LNCaP clone FGC (cell line): ENCODE measurements around the gene CR1.
"Not testable (repeated sequence)": the region's sequence is repeated elsewhere in the genome, so short reads cannot be mapped to it uniquely, and the experiment has no call there.

Experiments used
- DNase-seq: peaks from one replicate; pipeline ENCODE4 v3.0.0-alpha.2; 2011; ENCODE audit warnings: low read depth
- H3K4me3 ChIP-seq: 2 replicates; pipeline ENCODE4 v1.5.1; 2011; ENCODE audit warnings: mild to moderate bottlenecking, low read depth, low read length, control low read depth
- TF ChIP-seq, protein P1 (sequence below): IDR thresholded peaks from 2 replicates; pipeline ENCODE4 v1.5.1; 2012; ENCODE audit warnings: mild to moderate bottlenecking; ENCODE audit not compliant: control insufficient read depth, insufficient read depth; ENCODE audit errors: extremely low read depth

The CR1 gene

DNA sequence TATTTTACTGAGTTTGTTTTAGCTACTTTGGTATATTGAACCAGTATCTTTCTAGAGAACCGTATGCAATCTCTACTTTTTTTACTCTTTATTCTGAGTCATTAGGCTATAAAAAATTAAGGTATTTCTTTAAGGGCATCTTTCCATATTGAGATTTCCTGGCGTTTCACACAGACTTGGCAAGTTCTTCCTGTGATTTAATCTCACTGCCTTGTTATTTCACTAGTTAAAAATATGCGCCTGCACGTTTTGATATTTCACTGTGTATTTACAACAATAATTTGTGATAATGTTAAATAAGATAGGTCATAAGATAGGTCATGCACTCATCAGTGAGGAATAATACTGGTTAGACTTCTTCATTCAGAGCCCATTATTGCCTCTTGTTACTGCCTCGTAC lies 132.8 kb downstream of the CR1 start:
- TF ChIP-seq, protein P1, sequence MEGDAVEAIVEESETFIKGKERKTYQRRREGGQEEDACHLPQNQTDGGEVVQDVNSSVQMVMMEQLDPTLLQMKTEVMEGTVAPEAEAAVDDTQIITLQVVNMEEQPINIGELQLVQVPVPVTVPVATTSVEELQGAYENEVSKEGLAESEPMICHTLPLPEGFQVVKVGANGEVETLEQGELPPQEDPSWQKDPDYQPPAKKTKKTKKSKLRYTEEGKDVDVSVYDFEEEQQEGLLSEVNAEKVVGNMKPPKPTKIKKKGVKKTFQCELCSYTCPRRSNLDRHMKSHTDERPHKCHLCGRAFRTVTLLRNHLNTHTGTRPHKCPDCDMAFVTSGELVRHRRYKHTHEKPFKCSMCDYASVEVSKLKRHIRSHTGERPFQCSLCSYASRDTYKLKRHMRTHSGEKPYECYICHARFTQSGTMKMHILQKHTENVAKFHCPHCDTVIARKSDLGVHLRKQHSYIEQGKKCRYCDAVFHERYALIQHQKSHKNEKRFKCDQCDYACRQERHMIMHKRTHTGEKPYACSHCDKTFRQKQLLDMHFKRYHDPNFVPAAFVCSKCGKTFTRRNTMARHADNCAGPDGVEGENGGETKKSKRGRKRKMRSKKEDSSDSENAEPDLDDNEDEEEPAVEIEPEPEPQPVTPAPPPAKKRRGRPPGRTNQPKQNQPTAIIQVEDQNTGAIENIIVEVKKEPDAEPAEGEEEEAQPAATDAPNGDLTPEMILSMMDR: no peak
- H3K4me3 ChIP-seq: no peak overlapping the region
- peak; percentile 55 for DNase-seq

DNA sequence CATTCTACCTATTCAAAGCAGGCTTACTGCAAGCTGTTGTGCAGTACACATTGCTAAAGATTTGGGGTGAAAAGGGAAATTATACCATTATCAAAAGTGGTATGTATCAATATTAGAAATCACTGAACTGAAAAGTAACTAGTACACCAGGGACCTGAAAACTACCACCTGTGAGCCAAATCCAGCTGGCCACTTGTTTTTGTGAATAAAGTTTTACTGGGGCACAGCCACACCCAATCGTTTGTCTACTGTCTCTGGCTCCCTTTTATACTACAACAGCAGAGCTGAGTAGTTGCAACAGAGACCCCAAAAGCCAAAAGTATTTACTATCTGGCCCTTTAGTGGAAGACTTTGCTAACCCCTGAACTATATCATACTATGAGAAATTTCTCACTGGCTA lies 135.2 kb downstream of the CR1 start:
- TF ChIP-seq, protein P1: no peak
- no peak overlapping the region for H3K4me3 ChIP-seq
- no peak for DNase-seq

DNA sequence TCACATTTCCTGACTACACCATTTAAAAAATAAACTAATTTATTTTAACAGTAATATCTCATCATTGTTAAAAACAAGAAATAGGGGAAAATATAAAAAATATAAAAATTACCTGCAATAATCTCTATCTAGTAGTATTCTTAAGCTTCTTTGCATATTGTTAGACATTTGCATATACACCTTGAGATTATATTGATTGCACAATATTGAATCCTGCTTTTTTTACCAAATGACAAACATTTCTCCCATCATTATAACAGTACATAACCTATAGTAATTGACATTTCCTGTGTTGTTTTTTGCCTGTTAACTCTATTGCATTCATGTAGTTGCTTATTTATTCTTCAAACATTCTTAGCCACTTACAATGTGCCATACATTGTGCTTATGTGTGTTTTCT lies 137.3 kb downstream of the CR1 start:
- no peak for DNase-seq
- TF ChIP-seq, protein P1: no peak
- no peak overlapping the region for H3K4me3 ChIP-seq

DNA sequence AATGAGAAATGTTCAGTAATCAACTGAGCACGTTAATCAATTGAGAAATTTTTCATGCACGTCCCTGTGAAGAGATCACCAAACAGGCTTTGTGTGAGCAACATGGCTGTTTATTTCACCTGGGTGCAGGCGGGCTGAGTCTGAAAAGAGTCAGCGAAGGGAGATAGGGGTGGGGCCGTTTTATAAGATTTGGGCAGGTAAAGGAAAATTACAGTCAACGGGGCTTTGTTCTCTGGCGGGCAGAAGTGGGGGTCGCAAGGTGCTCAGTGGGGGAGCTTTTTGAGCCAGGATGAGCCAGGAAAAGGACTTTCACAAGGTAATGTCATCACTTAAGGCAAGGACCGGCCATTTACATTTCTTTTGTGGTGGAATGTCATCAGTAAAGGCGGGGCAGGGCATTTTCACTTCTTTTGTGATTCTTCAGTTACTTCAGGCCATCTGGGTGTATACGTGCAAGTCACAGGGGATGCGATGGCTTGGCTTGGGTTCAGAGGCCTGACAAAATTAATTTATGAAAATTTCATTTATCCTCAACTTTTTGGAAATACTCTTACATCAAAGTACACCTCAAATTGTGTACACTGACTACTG lies 137.8 kb downstream of the CR1 start:
- not testable (repeated sequence) for DNase-seq, H3K4me3 ChIP-seq

DNA sequence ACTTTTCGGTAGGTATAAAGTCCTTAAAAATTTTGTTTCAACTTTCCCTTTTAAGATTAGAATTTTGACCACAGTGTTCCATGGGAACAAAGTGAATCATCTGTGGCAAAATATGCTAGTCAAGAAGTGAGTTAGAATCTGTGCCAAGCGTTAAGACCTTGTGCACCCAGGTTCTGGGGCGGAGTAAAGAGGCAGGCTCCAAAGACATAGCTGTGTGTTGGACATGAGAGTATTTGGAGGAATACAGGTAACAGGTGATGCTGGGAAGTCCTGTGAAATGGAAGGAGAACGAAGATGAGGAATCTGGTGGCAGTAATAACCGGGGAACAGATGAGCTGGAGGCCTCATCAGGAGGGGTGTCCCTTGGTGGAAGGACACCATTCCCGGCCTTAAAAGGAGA lies 138.3 kb downstream of the CR1 start:
- DNase-seq, H3K4me3 ChIP-seq: not testable (repeated sequence)

DNA sequence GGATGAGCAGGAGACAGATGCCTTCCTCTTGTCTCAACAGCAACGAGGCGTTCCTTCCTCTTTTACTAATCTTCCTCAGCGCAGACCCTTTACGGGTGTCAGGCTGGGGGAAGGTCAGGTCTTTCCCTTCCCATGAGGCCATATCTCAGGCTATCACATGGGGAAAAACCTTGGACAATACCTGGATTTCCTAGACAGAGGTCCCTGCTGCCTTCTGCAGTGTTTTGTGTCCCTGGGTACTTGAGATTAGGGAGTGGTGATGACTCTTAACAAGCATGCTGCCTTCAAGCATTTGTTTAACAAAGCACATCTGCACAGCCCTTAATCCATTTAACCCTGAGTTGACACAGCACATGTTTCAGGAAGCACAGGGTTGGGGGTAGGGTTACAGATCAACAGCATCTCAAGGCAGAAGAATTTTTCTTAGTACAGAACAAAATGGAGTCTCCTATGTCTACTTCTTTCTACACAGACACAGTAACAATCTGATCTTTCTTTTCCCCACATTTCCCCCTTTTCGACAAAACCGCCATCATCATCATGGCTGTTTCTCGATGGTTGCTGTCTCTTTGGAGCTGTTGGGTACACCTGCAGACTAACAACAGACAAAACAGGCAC lies 139.7 kb downstream of the CR1 start:
- not testable (repeated sequence) for H3K4me3 ChIP-seq, DNase-seq

DNA sequence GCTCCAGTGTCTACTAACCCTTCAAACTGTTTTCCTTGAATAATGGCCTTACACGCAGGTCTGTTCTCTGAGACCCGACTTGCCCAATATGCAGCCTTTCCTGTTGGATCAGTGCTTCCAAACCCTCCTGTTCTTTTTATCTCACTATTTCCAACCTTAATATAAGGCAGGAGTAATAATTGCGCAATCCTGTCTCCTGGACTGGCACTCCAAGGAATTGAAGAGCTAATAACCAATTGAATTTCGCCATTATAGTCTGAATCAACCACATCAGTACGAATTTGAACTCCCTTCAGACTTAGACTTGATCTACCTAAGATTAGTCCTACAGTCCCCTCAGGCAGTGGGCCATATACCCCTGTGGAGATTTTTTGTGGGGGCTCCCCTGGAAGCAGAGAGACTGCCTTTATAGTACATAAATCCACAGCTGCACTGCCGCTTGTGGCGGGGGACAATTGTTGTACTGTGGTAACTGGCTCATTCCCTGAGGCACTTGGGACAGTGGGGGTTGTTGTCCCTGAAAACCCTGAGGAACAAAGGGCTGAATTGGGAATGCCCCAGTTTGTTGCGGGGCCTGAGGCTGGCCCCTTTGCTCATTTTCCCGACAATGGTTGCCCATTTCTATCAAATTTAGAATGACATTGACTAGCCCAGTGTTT lies 142.7 kb downstream of the CR1 start:
- H3K4me3 ChIP-seq: not testable (repeated sequence)

DNA sequence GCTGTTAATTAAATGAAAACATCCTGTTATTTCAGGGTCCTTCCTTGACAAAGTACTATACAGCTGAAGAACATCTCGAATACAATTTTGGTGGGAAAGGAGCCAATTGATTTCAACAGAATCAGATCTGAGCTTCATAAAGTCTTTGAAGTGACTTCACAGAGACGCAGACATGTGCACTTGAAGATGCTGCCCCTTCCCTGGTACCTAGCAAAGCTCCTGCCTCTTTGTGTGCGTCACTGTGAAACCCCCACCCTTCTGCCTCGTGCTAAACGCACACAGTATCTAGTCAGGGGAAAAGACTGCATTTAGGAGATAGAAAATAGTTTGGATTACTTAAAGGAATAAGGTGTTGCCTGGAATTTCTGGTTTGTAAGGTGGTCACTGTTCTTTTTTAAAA lies 143.4 kb downstream of the CR1 start:
- H3K4me3 ChIP-seq, DNase-seq: not testable (repeated sequence)

More for the DNA sequence above, 142.7 kb downstream of the CR1 start:
- DNase-seq: not testable (repeated sequence)

DNA sequence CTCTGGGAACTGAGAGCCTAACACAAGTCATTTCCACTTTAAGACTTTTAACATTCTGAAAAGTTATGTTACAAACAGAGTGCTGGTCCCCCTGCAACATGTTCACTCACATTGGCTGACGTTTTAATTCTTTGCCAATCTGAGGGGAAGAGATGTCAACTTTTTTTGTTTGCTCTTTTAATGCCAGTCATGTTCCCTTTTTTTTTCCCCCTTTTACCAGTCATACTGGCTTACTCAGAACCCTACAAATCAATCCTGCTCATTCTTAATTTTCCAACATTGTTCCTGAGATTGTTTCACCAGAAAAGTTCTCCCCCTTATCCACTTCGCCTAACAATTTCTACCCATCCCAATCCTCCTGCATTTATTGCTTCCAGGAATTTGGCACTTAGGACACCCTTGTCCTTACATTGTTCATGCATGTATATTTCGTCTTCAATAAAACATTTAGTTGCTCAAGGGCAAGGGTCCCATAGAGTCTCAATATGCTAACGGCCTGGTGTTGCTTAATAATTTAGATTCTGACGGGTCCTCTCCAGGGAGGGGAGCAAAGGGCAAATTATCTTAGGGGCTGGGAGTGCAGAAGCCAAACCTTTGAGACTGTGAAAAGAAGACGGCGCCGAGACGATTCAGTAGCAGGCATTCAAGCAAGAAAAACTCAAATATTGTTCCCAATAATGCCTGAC lies 148.4 kb downstream of the CR1 start:
- TF ChIP-seq, protein P1: no peak
- no peak overlapping the region for H3K4me3 ChIP-seq
- DNase-seq: no peak
